ENCODE data around the gene SPEF2.

DNA sequence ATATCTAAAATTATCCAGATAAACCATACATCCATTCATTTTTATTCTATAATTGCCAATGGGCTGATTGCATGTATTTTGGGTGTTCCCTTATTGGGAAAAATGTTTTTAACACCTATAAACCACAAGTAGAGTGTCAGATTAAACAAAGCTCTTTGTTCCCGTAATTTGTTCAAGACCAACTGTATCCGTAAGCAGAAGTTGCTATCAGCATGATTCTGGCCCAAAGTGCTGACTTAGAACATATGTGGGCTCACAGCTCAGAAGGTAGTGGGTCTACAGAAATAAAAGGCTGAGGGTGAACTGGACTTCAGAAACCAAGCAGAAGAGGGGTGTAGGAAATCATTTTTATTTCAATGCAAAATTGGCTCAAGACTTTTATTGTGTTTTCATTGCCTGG is 215.6 kb downstream of the SPEF2 start:
- no peak for TF ChIP-seq YY1 (IDR thresholded peaks at IDR 0.05; ENCODE audit: insufficient read depth, insufficient read length)
- TF ChIP-seq SUZ12 (IDR thresholded peaks at IDR 0.05; ENCODE audit: extremely low read depth, insufficient read depth, insufficient read length), result no peak
- no peak for TF ChIP-seq ZNF274 (IDR thresholded peaks at IDR 0.05; ENCODE audit: low read depth, low read length)

Data from NT2/D1 (cell line).